ENCODE measurements around the gene PTH2R. TPM values are rescaled to one million over a fixed set of nuclear protein-coding genes. Genes with fewer than 3 reads are reported as not detected.

PTH2R gene
- total RNA-seq, 1 experiment from 2014 or later: 0.48 TPM

- no peaks in the 10 kb centered on the region for H3K36me3 Mint-ChIP-seq
- no peaks in the 10 kb centered on the region for H3K4me1 Mint-ChIP-seq
- DNase-seq (ENCODE audit: low spot score) (no peak), ATAC-seq (no peak)
- no peak overlapping the region for H3K4me3 Mint-ChIP-seq
- peaks cover 14% of the 10 kb centered on the region for H3K9me3 Mint-ChIP-seq
- ChIA-PET POLR2A (interaction anchor here (0.6 kb wide), 1 partner anchor 453 kb away, joined by 3 read pairs; no protein-coding TSS in a partner anchor), CTCF (interaction anchor here (1.6 kb wide), 1 partner anchor 23 kb away, joined by 5 read pairs; no protein-coding TSS in a partner anchor)
- TF ChIP-seq ZNF232 (CRISPR knock-in tag; IDR thresholded peaks at IDR 0.05) (no peak), FOXK1 (CRISPR knock-in tag; IDR thresholded peaks at IDR 0.05) (no peak), JUN (CRISPR knock-in tag; IDR thresholded peaks at IDR 0.05) (no peak), ELF4 (CRISPR knock-in tag; IDR thresholded peaks at IDR 0.05; ENCODE audit: low read depth) (no peak), PRRX2 (CRISPR knock-in tag; IDR thresholded peaks at IDR 0.05) (no peak), TCF7 (CRISPR knock-in tag; IDR thresholded peaks at IDR 0.05; ENCODE audit: low read depth) (no peak), JAZF1 (CRISPR knock-in tag; IDR thresholded peaks at IDR 0.05) (no peak), NFE2L1 (CRISPR knock-in tag; IDR thresholded peaks at IDR 0.05) (no peak), GTF2I (CRISPR knock-in tag; conservative IDR thresholded peaks at IDR 0.05) (no peak)
- TF ChIP-seq, protein P1, sequence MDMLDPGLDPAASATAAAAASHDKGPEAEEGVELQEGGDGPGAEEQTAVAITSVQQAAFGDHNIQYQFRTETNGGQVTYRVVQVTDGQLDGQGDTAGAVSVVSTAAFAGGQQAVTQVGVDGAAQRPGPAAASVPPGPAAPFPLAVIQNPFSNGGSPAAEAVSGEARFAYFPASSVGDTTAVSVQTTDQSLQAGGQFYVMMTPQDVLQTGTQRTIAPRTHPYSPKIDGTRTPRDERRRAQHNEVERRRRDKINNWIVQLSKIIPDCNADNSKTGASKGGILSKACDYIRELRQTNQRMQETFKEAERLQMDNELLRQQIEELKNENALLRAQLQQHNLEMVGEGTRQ (CRISPR knock-in tag; IDR thresholded peaks at IDR 0.05): no peak
- TF ChIP-seq, protein P2, sequence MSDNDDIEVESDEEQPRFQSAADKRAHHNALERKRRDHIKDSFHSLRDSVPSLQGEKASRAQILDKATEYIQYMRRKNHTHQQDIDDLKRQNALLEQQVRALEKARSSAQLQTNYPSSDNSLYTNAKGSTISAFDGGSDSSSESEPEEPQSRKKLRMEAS (CRISPR knock-in tag; IDR thresholded peaks at IDR 0.05): no peak
- no peaks in the 10 kb centered on the region for H3K27me3 Mint-ChIP-seq (ENCODE audit: low read depth)
- H3K27ac Mint-ChIP-seq: no peak overlapping the region
Measured at GRCh38 chr2:208488686-208489564, 82.3 kb downstream of the PTH2R start.

DNA sequence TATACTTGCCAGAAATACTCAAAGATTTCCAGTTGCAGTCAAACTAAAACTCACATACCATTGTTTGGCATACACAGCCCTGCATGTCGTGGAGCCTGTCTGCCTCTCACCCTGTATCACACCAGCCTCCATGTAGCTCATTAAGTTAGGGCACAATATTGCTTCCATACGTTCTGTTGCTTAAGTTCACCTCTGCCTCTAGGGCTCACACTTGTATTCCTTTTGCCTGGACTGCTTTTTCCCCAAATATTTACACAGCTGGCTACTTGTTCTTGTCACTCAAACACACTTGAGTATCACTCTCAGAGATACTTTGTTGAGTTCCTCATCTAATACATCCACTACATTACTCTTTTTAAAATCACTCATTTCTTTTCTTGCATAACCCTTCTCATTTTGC lies 83.1 kb downstream of the PTH2R start:
- H3K27ac Mint-ChIP-seq: no peak overlapping the region
- no peak for DNase-seq (ENCODE audit: low spot score)
- ATAC-seq: no peak
- ChIA-PET POLR2A (no interaction called here), CTCF (interaction anchor here (1.6 kb wide), 1 partner anchor 23 kb away, joined by 5 read pairs; no protein-coding TSS in a partner anchor)
- 0 out of 2 replicates have a peak, but pooled peaks cover 3% of the 10 kb centered on the region for H3K4me1 Mint-ChIP-seq
- peaks cover 12% of the 10 kb centered on the region for H3K9me3 Mint-ChIP-seq
- no peaks in the 10 kb centered on the region for H3K36me3 Mint-ChIP-seq
- H3K27me3 Mint-ChIP-seq (ENCODE audit: low read depth): no peaks in the 10 kb centered on the region
- H3K4me3 Mint-ChIP-seq: no peak overlapping the region
- TF ChIP-seq ZBTB21 (CRISPR knock-in tag; IDR thresholded peaks at IDR 0.05; ENCODE audit: borderline replicate concordance) (no peak), ZNF416 (CRISPR knock-in tag; IDR thresholded peaks at IDR 0.05) (no peak), TEAD1 (CRISPR knock-in tag; IDR thresholded peaks at IDR 0.05) (no peak), ZNF219 (CRISPR knock-in tag; IDR thresholded peaks at IDR 0.05; ENCODE audit: borderline replicate concordance) (no peak), ZSCAN18 (CRISPR knock-in tag; IDR thresholded peaks at IDR 0.05) (no peak), GRHL2 (CRISPR knock-in tag; IDR thresholded peaks at IDR 0.05; ENCODE audit: insufficient replicate concordance, severe bottlenecking) (no peak), TEAD4 (CRISPR knock-in tag; IDR thresholded peaks at IDR 0.05) (no peak), SOX15 (CRISPR knock-in tag; IDR thresholded peaks at IDR 0.05) (no peak), FOXP1 (CRISPR knock-in tag; IDR thresholded peaks at IDR 0.05; ENCODE audit: borderline replicate concordance) (no peak), FOXP4 (CRISPR knock-in tag; IDR thresholded peaks at IDR 0.05) (no peak), NR3C1 (CRISPR knock-in tag; conservative IDR thresholded peaks at IDR 0.05; ENCODE audit: low read depth) (no peak), CBFB (CRISPR knock-in tag; IDR thresholded peaks at IDR 0.05; ENCODE audit: low read depth) (no peak)
- TF ChIP-seq, protein P3, sequence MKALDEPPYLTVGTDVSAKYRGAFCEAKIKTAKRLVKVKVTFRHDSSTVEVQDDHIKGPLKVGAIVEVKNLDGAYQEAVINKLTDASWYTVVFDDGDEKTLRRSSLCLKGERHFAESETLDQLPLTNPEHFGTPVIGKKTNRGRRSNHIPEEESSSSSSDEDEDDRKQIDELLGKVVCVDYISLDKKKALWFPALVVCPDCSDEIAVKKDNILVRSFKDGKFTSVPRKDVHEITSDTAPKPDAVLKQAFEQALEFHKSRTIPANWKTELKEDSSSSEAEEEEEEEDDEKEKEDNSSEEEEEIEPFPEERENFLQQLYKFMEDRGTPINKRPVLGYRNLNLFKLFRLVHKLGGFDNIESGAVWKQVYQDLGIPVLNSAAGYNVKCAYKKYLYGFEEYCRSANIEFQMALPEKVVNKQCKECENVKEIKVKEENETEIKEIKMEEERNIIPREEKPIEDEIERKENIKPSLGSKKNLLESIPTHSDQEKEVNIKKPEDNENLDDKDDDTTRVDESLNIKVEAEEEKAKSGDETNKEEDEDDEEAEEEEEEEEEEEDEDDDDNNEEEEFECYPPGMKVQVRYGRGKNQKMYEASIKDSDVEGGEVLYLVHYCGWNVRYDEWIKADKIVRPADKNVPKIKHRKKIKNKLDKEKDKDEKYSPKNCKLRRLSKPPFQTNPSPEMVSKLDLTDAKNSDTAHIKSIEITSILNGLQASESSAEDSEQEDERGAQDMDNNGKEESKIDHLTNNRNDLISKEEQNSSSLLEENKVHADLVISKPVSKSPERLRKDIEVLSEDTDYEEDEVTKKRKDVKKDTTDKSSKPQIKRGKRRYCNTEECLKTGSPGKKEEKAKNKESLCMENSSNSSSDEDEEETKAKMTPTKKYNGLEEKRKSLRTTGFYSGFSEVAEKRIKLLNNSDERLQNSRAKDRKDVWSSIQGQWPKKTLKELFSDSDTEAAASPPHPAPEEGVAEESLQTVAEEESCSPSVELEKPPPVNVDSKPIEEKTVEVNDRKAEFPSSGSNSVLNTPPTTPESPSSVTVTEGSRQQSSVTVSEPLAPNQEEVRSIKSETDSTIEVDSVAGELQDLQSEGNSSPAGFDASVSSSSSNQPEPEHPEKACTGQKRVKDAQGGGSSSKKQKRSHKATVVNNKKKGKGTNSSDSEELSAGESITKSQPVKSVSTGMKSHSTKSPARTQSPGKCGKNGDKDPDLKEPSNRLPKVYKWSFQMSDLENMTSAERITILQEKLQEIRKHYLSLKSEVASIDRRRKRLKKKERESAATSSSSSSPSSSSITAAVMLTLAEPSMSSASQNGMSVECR (CRISPR knock-in tag; IDR thresholded peaks at IDR 0.05; ENCODE audit: borderline replicate concordance): no peak
- TF ChIP-seq, protein P4, sequence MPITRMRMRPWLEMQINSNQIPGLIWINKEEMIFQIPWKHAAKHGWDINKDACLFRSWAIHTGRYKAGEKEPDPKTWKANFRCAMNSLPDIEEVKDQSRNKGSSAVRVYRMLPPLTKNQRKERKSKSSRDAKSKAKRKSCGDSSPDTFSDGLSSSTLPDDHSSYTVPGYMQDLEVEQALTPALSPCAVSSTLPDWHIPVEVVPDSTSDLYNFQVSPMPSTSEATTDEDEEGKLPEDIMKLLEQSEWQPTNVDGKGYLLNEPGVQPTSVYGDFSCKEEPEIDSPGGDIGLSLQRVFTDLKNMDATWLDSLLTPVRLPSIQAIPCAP (CRISPR knock-in tag; IDR thresholded peaks at IDR 0.05): no peak
- TF ChIP-seq, protein P1 (CRISPR knock-in tag; IDR thresholded peaks at IDR 0.05): no peak
